ENCODE measurements around the gene MYOM1. TPM values are rescaled to one million over a fixed set of nuclear protein-coding genes. Genes with fewer than 3 reads are reported as not detected.

The MYOM1 gene
- total RNA-seq, 2 experiments from 2014 or later = 2.4 to 3.8 TPM

GRCh38 chr18:3179430-3180089 lies 40.2 kb downstream of the MYOM1 start:
- POLR2A ChIA-PET = interaction anchor here (0.7 to 4.4 kb wide), 20 partner anchors 10 to 537 kb away, joined by 3 to 50 read pairs (median 4); partner anchors contain the start of gene MYL12A
- peak overlapping the region; percentile 63 for H3K4me2 ChIP-seq (ENCODE audit: low read length)
- no peaks in the 10 kb centered on the region for H3K9me2 ChIP-seq (ENCODE audit: insufficient read depth, low read length)
- no peaks in the 10 kb centered on the region for H3K36me3 ChIP-seq (ENCODE audit: insufficient read depth, low read length)
- intact Hi-C loops (cut with micrococcal nuclease; ENCODE audit: unreplicated experiment) = loop anchor here (1.0 to 10.0 kb wide), 4 partner anchors 67 to 525 kb away; partner anchors contain the start of gene SMCHD1
- peak overlapping the region; percentile 77 for H2AFZ ChIP-seq (ENCODE audit: low read length)
- peaks cover 61% of the 10 kb centered on the region for H3K4me1 ChIP-seq (ENCODE audit: insufficient read depth, low read length, poor library complexity, severe bottlenecking)
- DNase-seq (ENCODE audit: low spot score) = peak; percentile 95
- CTCF ChIA-PET (ENCODE audit: unreplicated experiment) = interaction anchor here (1.4 kb wide), 1 partner anchor 13 kb away, joined by 3 read pairs; no protein-coding TSS in a partner anchor
- peak overlapping the region; percentile 91 for H3K27ac ChIP-seq (ENCODE audit: low read depth, low read length, poor library complexity, severe bottlenecking)
- H4K20me1 ChIP-seq (ENCODE audit: insufficient read depth, low read length) = no peaks in the 10 kb centered on the region
- no peak for TF ChIP-seq CTCF (conservative IDR thresholded peaks at IDR 0.05; ENCODE audit: low read length)
- TF ChIP-seq EZH2phosphoT487 (IDR thresholded peaks at IDR 0.05; ENCODE audit: borderline replicate concordance, low read depth, low read length) = no peak
- H3K79me2 ChIP-seq (ENCODE audit: insufficient read depth, low read depth, low read length) = no peaks in the 10 kb centered on the region
- H3K4me3 ChIP-seq (ENCODE audit: low read depth, low read length, poor library complexity, severe bottlenecking) = peak overlapping the region; percentile 39
- no peaks in the 10 kb centered on the region for H3K9me3 ChIP-seq (ENCODE audit: low read length)
- TSS peak; percentile 93 for BruUV-seq (replicated peaks)

- CTCF ChIA-PET (ENCODE audit: unreplicated experiment) = interaction anchor here (0.5 kb wide), 1 partner anchor 393 kb away, joined by 3 read pairs; no protein-coding TSS in a partner anchor
- POLR2A ChIA-PET = interaction anchor here (0.7 to 4.4 kb wide), 6 partner anchors 9 to 215 kb away, joined by 3 to 50 read pairs (median 4); partner anchors contain the start of gene MYL12A
These were observed 41.7 kb downstream of the MYOM1 start for GRCh38 chr18:3177902-3178687.

More at GRCh38 chr18:3177902-3178687, 41.7 kb downstream of the MYOM1 start:
- intact Hi-C loops (cut with micrococcal nuclease; ENCODE audit: unreplicated experiment) = loop anchor here (5.0 to 10.0 kb wide), 3 partner anchors 269 to 523 kb away; partner anchors contain the start of gene SMCHD1
- BruUV-seq (replicated peaks) = TSS peak; percentile 86
- H3K27ac ChIP-seq (ENCODE audit: low read depth, low read length, poor library complexity, severe bottlenecking) = peak overlapping the region; percentile 91
- H3K4me1 ChIP-seq (ENCODE audit: insufficient read depth, low read length, poor library complexity, severe bottlenecking) = peaks cover 53% of the 10 kb centered on the region
- H4K20me1 ChIP-seq (ENCODE audit: insufficient read depth, low read length) = no peaks in the 10 kb centered on the region
- H3K4me3 ChIP-seq (ENCODE audit: low read depth, low read length, poor library complexity, severe bottlenecking) = peak overlapping the region; percentile 20
- no peaks in the 10 kb centered on the region for H3K79me2 ChIP-seq (ENCODE audit: insufficient read depth, low read depth, low read length)
- peak; percentile 90 for DNase-seq (ENCODE audit: low spot score)
- no peaks in the 10 kb centered on the region for H3K36me3 ChIP-seq (ENCODE audit: insufficient read depth, low read length)
- no peaks in the 10 kb centered on the region for H3K9me2 ChIP-seq (ENCODE audit: insufficient read depth, low read length)
- peak overlapping the region; percentile 63 for H3K4me2 ChIP-seq (ENCODE audit: low read length)
- no peak for TF ChIP-seq CTCF (conservative IDR thresholded peaks at IDR 0.05; ENCODE audit: low read length)
- TF ChIP-seq EZH2phosphoT487 (IDR thresholded peaks at IDR 0.05; ENCODE audit: borderline replicate concordance, low read depth, low read length) = no peak
- no peaks in the 10 kb centered on the region for H3K9me3 ChIP-seq (ENCODE audit: low read length)
- H2AFZ ChIP-seq (ENCODE audit: low read length) = peak overlapping the region; percentile 77
